ENCODE data around the gene GREB1L.

GREB1L gene

DNA sequence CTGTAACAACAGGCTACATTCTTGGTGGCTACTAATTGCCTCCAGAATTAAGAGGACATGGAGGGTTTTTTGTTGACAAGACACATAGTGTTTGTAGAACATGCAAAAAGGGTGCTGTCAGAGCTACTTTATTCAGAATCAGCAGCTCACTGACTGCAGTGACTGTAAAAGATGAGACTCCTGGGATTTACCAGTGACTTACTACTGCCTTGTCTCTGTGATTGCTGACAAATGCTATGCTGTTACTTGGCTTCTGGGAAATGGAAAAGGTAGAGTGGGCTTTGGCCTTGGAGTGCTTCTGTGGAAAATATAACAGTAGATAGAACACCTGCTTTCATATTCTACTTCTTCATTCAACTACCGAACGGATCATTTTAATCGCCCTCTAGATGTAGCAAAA is 47.8 kb downstream of the GREB1L start:
- POLR2A ChIA-PET, result no interaction called here
- Histone ChIP-seq H3K9me3 (ENCODE audit: control extremely low read depth in 1 of 5, control insufficient read depth in 4 of 5, insufficient read depth in 2 of 5, low read depth in 1 of 5, low read length in 4 of 5) (no peaks in the 10 kb centered on the region), H3K27me3 (replicated peaks in 2 of 5; ENCODE audit: control insufficient read depth in 4 of 5, insufficient read depth in 5 of 5, low read length in 4 of 5) (peaks cover 0 to 4% (median 0%) of the 10 kb centered on the region in 5 experiments), H3K36me3 (ENCODE audit: control insufficient read depth in 4 of 4, insufficient read depth in 4 of 4, low read length in 3 of 4) (no peaks in the 10 kb centered on the region), H3K4me3 (ENCODE audit: control insufficient read depth in 1 of 7, extremely low read depth in 1 of 7, insufficient read depth in 4 of 7, low read depth in 2 of 7, low read length in 6 of 7) (no peak overlapping the region), H3K27ac (ENCODE audit: insufficient read depth in 1 of 2, low read depth in 1 of 2, low read length in 2 of 2, poor library complexity in 1 of 2, severe bottlenecking in 2 of 2) (no peak overlapping the region), H3K4me1 (ENCODE audit: control extremely low read depth in 1 of 4, control insufficient read depth in 4 of 4, insufficient read depth in 4 of 4, low read length in 3 of 4) (no peaks in the 10 kb centered on the region)
- no peak for DNase-seq
- CTCF ChIA-PET, result no interaction called here
- WGBS (ENCODE audit: insufficient coverage), result no CpG with 5 or more reads among the region's 3 CpGs

DNA sequence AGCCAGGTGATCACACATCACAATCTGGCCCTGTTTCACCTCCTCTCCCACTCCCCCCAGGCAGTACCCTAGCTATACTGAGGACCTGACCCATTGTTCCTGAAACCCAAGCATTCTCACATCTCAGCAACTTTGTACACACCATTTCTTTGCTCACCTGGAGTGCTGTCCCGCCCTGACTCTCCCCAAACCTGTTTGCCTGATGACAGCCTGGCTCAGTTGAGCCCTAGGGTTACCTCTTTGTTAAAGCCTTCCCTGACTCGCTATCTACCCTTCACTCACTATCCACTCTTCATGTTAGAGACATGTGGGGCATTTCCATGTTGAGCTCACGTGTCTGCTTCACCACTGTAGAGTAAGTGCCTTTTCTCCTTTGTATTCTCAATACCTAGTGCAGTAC is 49.1 kb downstream of the GREB1L start:
- Histone ChIP-seq H3K4me3 (ENCODE audit: control insufficient read depth in 1 of 7, extremely low read depth in 1 of 7, insufficient read depth in 4 of 7, low read depth in 2 of 7, low read length in 6 of 7) (no peak overlapping the region), H3K27ac (ENCODE audit: insufficient read depth in 1 of 2, low read depth in 1 of 2, low read length in 2 of 2, poor library complexity in 1 of 2, severe bottlenecking in 2 of 2) (no peak overlapping the region), H3K27me3 (replicated peaks in 2 of 5; ENCODE audit: control insufficient read depth in 4 of 5, insufficient read depth in 5 of 5, low read length in 4 of 5) (peaks cover 0 to 3% (median 0%) of the 10 kb centered on the region in 5 experiments), H3K9me3 (ENCODE audit: control extremely low read depth in 1 of 5, control insufficient read depth in 4 of 5, insufficient read depth in 2 of 5, low read depth in 1 of 5, low read length in 4 of 5) (no peaks in the 10 kb centered on the region), H3K4me1 (ENCODE audit: control extremely low read depth in 1 of 4, control insufficient read depth in 4 of 4, insufficient read depth in 4 of 4, low read length in 3 of 4) (no peaks in the 10 kb centered on the region), H3K36me3 (ENCODE audit: control insufficient read depth in 4 of 4, insufficient read depth in 4 of 4, low read length in 3 of 4) (no peaks in the 10 kb centered on the region)
- POLR2A ChIA-PET, result no interaction called here
- CTCF ChIA-PET, result no interaction called here
- 100% methylated on average over 3 of the region's 3 CpGs for WGBS (ENCODE audit: insufficient coverage)
- DNase-seq, result no peak

DNA sequence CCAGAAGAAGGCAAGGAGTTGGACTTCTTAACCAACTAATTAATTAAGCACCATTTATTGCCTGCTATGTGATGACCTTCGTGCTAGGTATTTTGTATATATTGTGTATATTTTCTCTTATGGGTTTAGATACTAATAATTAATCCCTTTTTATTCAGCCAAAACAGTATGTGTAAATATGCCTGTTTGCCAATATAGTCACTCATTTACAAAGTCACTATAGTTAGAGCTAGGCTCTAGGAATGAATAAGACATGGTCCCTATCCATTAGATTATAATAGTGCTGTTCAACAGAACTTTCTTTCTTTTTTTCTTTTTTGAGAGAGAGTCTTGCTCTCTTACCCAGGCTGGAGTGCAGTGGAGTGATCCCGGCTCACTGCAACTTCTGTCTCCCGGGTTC is 51.4 kb downstream of the GREB1L start:
- no CpG with 5 or more reads among the region's 3 CpGs for whole genome bisulfite sequencing (ENCODE audit: insufficient coverage)
- no peak for DNase-seq
- ChIA-PET POLR2A (no interaction called here), CTCF (no interaction called here)
- H3K4me3 ChIP-seq (ENCODE audit: control insufficient read depth in 1 of 7, extremely low read depth in 1 of 7, insufficient read depth in 4 of 7, low read depth in 2 of 7, low read length in 6 of 7), result no peak overlapping the region
- no peaks in the 10 kb centered on the region for H3K4me1 ChIP-seq (ENCODE audit: control extremely low read depth in 1 of 4, control insufficient read depth in 4 of 4, insufficient read depth in 4 of 4, low read length in 3 of 4)
- H3K27me3 ChIP-seq (replicated peaks in 2 of 5; ENCODE audit: control insufficient read depth in 4 of 5, insufficient read depth in 5 of 5, low read length in 4 of 5), result peaks cover 0 to 2% (median 0%) of the 10 kb centered on the region in 5 experiments
- H3K27ac ChIP-seq (ENCODE audit: insufficient read depth in 1 of 2, low read depth in 1 of 2, low read length in 2 of 2, poor library complexity in 1 of 2, severe bottlenecking in 2 of 2), result no peak overlapping the region
- H3K36me3 ChIP-seq (ENCODE audit: control insufficient read depth in 4 of 4, insufficient read depth in 4 of 4, low read length in 3 of 4), result no peaks in the 10 kb centered on the region
- H3K9me3 ChIP-seq (ENCODE audit: control extremely low read depth in 1 of 5, control insufficient read depth in 4 of 5, insufficient read depth in 2 of 5, low read depth in 1 of 5, low read length in 4 of 5), result no peaks in the 10 kb centered on the region

DNA sequence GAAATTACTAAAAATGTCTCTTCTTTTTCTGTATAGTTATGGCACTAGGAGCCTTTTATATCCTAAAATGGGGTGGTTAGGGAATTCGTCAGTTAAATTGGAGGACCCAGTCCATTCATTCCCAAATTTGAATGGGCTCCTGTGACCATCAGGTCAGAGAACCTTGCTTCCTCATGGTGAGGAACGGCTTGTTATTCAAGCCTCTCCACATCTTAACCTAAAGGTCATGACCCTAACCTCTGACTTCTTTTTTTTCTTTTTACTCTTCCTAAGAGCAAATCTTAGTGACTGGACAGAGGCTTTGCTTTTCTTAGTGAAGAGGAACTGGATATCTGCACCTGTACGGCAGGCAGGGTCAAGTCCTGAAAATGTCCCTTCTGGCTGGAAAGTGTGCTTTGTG is 53.1 kb downstream of the GREB1L start:
- H3K4me1 ChIP-seq (ENCODE audit: control extremely low read depth in 1 of 4, control insufficient read depth in 4 of 4, insufficient read depth in 4 of 4, low read length in 3 of 4), result no peaks in the 10 kb centered on the region
- H3K27ac ChIP-seq (ENCODE audit: insufficient read depth in 1 of 2, low read depth in 1 of 2, low read length in 2 of 2, poor library complexity in 1 of 2, severe bottlenecking in 2 of 2), result no peak overlapping the region
- H3K9me3 ChIP-seq (ENCODE audit: control extremely low read depth in 1 of 5, control insufficient read depth in 4 of 5, insufficient read depth in 2 of 5, low read depth in 1 of 5, low read length in 4 of 5), result no peaks in the 10 kb centered on the region
- peaks cover 0 to 2% (median 0%) of the 10 kb centered on the region in 5 experiments for H3K27me3 ChIP-seq (replicated peaks in 2 of 5; ENCODE audit: control insufficient read depth in 4 of 5, insufficient read depth in 5 of 5, low read length in 4 of 5)
- H3K4me3 ChIP-seq (ENCODE audit: control insufficient read depth in 1 of 7, extremely low read depth in 1 of 7, insufficient read depth in 4 of 7, low read depth in 2 of 7, low read length in 6 of 7), result no peak overlapping the region
- ChIA-PET POLR2A (no interaction called here), CTCF (no interaction called here)
- H3K36me3 ChIP-seq (ENCODE audit: control insufficient read depth in 4 of 4, insufficient read depth in 4 of 4, low read length in 3 of 4), result no peaks in the 10 kb centered on the region
- 95% methylated on average over 2 of the region's 3 CpGs for WGBS (ENCODE audit: insufficient coverage)
- no peak for DNase-seq

DNA sequence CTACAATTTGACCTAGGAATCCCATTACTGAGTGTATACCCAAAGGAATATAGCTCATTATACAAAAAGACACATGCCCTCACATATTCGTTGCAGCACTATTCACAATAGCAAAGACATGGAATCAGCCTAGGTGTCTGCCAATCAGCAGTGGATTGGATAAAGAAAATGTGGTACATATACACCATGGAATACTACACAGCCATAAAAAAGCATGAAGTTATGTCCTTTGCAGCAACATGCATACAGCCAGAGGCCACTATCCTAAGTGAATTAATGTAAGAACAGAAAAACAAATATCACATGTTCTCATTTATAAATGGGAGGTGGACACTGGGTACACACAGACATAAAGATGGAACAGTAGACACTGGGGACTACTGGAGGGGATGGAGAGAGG is 54.0 kb downstream of the GREB1L start:
- ChIA-PET POLR2A (no interaction called here), CTCF (no interaction called here)

DNA sequence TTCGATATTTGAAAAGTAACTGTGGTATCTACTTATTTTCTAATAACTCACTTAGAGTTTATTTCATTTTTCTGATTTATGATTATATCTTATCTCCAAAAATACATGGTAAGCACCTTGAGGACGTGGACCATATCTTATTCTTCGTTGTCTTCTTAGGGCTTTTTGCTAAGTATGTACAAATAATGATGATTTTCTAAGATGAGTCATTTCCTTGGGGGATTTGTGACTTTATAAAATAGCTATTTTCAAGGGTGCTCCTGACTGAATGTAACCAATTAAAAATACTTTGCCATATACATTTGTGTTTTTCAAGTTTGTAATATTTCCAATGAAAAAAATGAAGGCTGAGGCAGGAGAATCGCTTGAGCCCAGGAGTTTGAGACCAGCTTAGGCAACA is 56.3 kb downstream of the GREB1L start:
- ChIA-PET CTCF (no interaction called here), POLR2A (no interaction called here)
- no peak for DNase-seq
- H3K27ac ChIP-seq (ENCODE audit: insufficient read depth in 1 of 2, low read depth in 1 of 2, low read length in 2 of 2, poor library complexity in 1 of 2, severe bottlenecking in 2 of 2), result no peak overlapping the region
- no peaks in the 10 kb centered on the region for H3K36me3 ChIP-seq (ENCODE audit: control insufficient read depth in 4 of 4, insufficient read depth in 4 of 4, low read length in 3 of 4)
- H3K4me3 ChIP-seq (ENCODE audit: control insufficient read depth in 1 of 7, extremely low read depth in 1 of 7, insufficient read depth in 4 of 7, low read depth in 2 of 7, low read length in 6 of 7), result no peak overlapping the region
- WGBS (ENCODE audit: insufficient coverage), result 100% methylated on average over 1 of the region's 4 CpGs
- no peaks in the 10 kb centered on the region for H3K4me1 ChIP-seq (ENCODE audit: control extremely low read depth in 1 of 4, control insufficient read depth in 4 of 4, insufficient read depth in 4 of 4, low read length in 3 of 4)
- no peaks in the 10 kb centered on the region for H3K9me3 ChIP-seq (ENCODE audit: control extremely low read depth in 1 of 5, control insufficient read depth in 4 of 5, insufficient read depth in 2 of 5, low read depth in 1 of 5, low read length in 4 of 5)
- peaks cover 0 to 4% (median 0%) of the 10 kb centered on the region in 5 experiments for H3K27me3 ChIP-seq (replicated peaks in 2 of 5; ENCODE audit: control insufficient read depth in 4 of 5, insufficient read depth in 5 of 5, low read length in 4 of 5)

More for the DNA sequence above, 54.0 kb downstream of the GREB1L start:
- no peak for DNase-seq
- Histone ChIP-seq H3K36me3 (ENCODE audit: control insufficient read depth in 4 of 4, insufficient read depth in 4 of 4, low read length in 3 of 4) (no peaks in the 10 kb centered on the region), H3K9me3 (ENCODE audit: control extremely low read depth in 1 of 5, control insufficient read depth in 4 of 5, insufficient read depth in 2 of 5, low read depth in 1 of 5, low read length in 4 of 5) (no peaks in the 10 kb centered on the region), H3K4me3 (ENCODE audit: control insufficient read depth in 1 of 7, extremely low read depth in 1 of 7, insufficient read depth in 4 of 7, low read depth in 2 of 7, low read length in 6 of 7) (no peak overlapping the region), H3K27ac (ENCODE audit: insufficient read depth in 1 of 2, low read depth in 1 of 2, low read length in 2 of 2, poor library complexity in 1 of 2, severe bottlenecking in 2 of 2) (no peak overlapping the region), H3K27me3 (replicated peaks in 2 of 5; ENCODE audit: control insufficient read depth in 4 of 5, insufficient read depth in 5 of 5, low read length in 4 of 5) (peaks cover 0 to 2% (median 0%) of the 10 kb centered on the region in 5 experiments), H3K4me1 (ENCODE audit: control extremely low read depth in 1 of 4, control insufficient read depth in 4 of 4, insufficient read depth in 4 of 4, low read length in 3 of 4) (no peaks in the 10 kb centered on the region)
- no CpG with 5 or more reads among the region's 1 CpG for WGBS (ENCODE audit: insufficient coverage)

DNA sequence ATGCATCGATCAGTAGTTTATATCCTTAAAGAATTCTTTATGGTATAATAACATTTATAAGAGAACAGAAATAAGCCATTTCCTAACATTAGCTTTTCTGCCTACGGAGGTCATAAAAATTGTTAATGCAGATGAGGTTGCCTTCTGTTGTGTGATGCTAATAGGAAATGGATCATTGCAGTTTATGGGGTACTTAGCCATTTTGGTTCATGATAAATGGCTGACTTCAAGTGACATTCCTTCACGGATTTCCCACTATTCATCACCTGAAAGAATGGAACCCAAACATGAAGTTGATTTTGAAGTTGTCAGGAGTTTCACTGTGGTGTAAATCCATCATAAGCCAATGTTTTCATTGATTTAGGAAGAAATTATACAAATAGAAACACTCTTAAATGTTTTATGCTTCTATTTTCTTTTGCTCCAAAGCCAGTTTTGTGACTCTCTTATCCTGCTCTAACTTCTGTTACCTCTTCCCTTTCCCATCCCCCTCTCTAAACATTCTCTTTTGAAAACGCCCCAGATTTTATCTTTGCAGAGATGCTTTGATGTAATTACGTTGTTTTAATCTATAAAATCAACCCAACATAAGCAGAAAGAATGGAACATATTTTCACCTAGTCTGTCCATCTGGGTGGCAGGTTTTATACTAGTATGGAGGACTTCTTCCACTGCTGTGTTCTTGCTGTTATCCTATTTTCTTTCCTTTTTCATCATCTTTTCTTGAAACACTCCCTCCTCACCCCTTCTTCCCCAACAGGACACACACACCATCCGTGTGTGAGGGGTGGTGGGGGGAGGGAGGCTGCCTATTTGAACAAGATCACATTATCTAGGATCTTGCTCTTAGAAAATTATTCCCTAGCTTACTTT is 58.2 kb downstream of the GREB1L start:
- Histone ChIP-seq H3K27me3 (replicated peaks in 2 of 5; ENCODE audit: control insufficient read depth in 4 of 5, insufficient read depth in 5 of 5, low read length in 4 of 5) (peaks cover 0 to 4% (median 0%) of the 10 kb centered on the region in 5 experiments), H3K9me3 (ENCODE audit: control extremely low read depth in 1 of 5, control insufficient read depth in 4 of 5, insufficient read depth in 2 of 5, low read depth in 1 of 5, low read length in 4 of 5) (no peaks in the 10 kb centered on the region), H3K4me3 (ENCODE audit: control insufficient read depth in 1 of 7, extremely low read depth in 1 of 7, insufficient read depth in 4 of 7, low read depth in 2 of 7, low read length in 6 of 7) (no peak overlapping the region), H3K36me3 (ENCODE audit: control insufficient read depth in 4 of 4, insufficient read depth in 4 of 4, low read length in 3 of 4) (no peaks in the 10 kb centered on the region), H3K27ac (ENCODE audit: insufficient read depth in 1 of 2, low read depth in 1 of 2, low read length in 2 of 2, poor library complexity in 1 of 2, severe bottlenecking in 2 of 2) (no peak overlapping the region), H3K4me1 (ENCODE audit: control extremely low read depth in 1 of 4, control insufficient read depth in 4 of 4, insufficient read depth in 4 of 4, low read length in 3 of 4) (no peaks in the 10 kb centered on the region)
- POLR2A ChIA-PET, result no interaction called here
- no CpG with 5 or more reads among the region's 6 CpGs for whole genome bisulfite sequencing (ENCODE audit: insufficient coverage)
- CTCF ChIA-PET, result no interaction called here
- DNase-seq, result no peak
